Measurements from ENCODE around the gene NNAT. TPM values are rescaled to one million over a fixed set of nuclear protein-coding genes. Genes with fewer than 3 reads are reported as not detected.
A peak's percentile ranks its signal among the peaks of the same experiment; 100 is the strongest.

NNAT gene
- total RNA-seq, 3 donors from 2014 or later (not counting 1 experiment from before 2014, with no cell fraction given): not detected

- no peak for TF ChIP-seq CTCF (IDR thresholded peaks at IDR 0.05)
- no peaks in the 10 kb centered on the region for H3K4me1 Mint-ChIP-seq
- DNase-seq (no peak), ATAC-seq (no peak)
- H3K9me3 ChIP-seq (ENCODE audit: control insufficient read depth, insufficient read depth, low read length): no peaks in the 10 kb centered on the region
- H3K4me1 ChIP-seq (ENCODE audit: control insufficient read depth, insufficient read depth, low read length): no peaks in the 10 kb centered on the region
- intact Hi-C loops (cut with micrococcal nuclease): no loop called here
- H3K4me3 Mint-ChIP-seq: no peak overlapping the region
- H3K27ac ChIP-seq (ENCODE audit: low read length): no peak overlapping the region
- H3K27ac Mint-ChIP-seq: no peak overlapping the region
- H3K4me3 ChIP-seq (ENCODE audit: low read length): no peak overlapping the region
- no peaks in the 10 kb centered on the region for H3K36me3 Mint-ChIP-seq
- no peaks in the 10 kb centered on the region for H3K36me3 ChIP-seq (ENCODE audit: control insufficient read depth, insufficient read depth, low read length)
- no peaks in the 10 kb centered on the region for H3K9me3 Mint-ChIP-seq
- no peaks in the 10 kb centered on the region for H3K27me3 ChIP-seq (ENCODE audit: control insufficient read depth, insufficient read depth, low read length)
- 76% methylated on average over 3 of the region's 4 CpGs for whole genome bisulfite sequencing (ENCODE audit: insufficient coverage)
- H3K27me3 Mint-ChIP-seq (ENCODE audit: low read depth in 2 of 2): peaks cover 13 to 16% of the 10 kb centered on the region in 2 donors
Measured at GRCh38 chr20:37558306-37558705, 37.3 kb downstream of the NNAT start.

GRCh38 chr20:37558779-37559178 lies 37.7 kb downstream of the NNAT start:
- Mint-ChIP-seq H3K27me3 (ENCODE audit: low read depth in 2 of 2) (peaks cover 13 to 16% of the 10 kb centered on the region in 2 donors), H3K27ac (no peak overlapping the region), H3K4me3 (no peak overlapping the region), H3K9me3 (no peaks in the 10 kb centered on the region), H3K4me1 (no peaks in the 10 kb centered on the region), H3K36me3 (no peaks in the 10 kb centered on the region)
- Histone ChIP-seq H3K27ac (ENCODE audit: low read length) (no peak overlapping the region), H3K27me3 (ENCODE audit: control insufficient read depth, insufficient read depth, low read length) (peaks cover 4% of the 10 kb centered on the region), H3K4me1 (ENCODE audit: control insufficient read depth, insufficient read depth, low read length) (no peaks in the 10 kb centered on the region), H3K36me3 (ENCODE audit: control insufficient read depth, insufficient read depth, low read length) (no peaks in the 10 kb centered on the region), H3K9me3 (ENCODE audit: control insufficient read depth, insufficient read depth, low read length) (no peaks in the 10 kb centered on the region), H3K4me3 (ENCODE audit: low read length) (no peak overlapping the region)
- WGBS (ENCODE audit: insufficient coverage): 67% methylated on average over 4 of the region's 4 CpGs
- intact Hi-C loops (cut with micrococcal nuclease): no loop called here
- no peak for DNase-seq
- peak in 1 of 3 donors; percentile 6 for ATAC-seq
- no peak for TF ChIP-seq CTCF (IDR thresholded peaks at IDR 0.05)

- H3K36me3 ChIP-seq (ENCODE audit: control insufficient read depth, insufficient read depth, low read length): no peaks in the 10 kb centered on the region
- ATAC-seq (no peak), DNase-seq (no peak)
- peaks cover 4% of the 10 kb centered on the region for H3K4me1 ChIP-seq (ENCODE audit: control insufficient read depth, insufficient read depth, low read length)
- no peak overlapping the region for H3K27ac ChIP-seq (ENCODE audit: low read length)
- no peak overlapping the region for H3K4me3 ChIP-seq (ENCODE audit: low read length)
- Mint-ChIP-seq H3K4me3 (no peak overlapping the region), H3K27ac (no peak overlapping the region), H3K27me3 (ENCODE audit: low read depth in 2 of 2) (peaks cover 13 to 16% of the 10 kb centered on the region in 2 donors), H3K9me3 (no peaks in the 10 kb centered on the region), H3K36me3 (no peaks in the 10 kb centered on the region), H3K4me1 (no peaks in the 10 kb centered on the region)
- no peaks in the 10 kb centered on the region for H3K9me3 ChIP-seq (ENCODE audit: control insufficient read depth, insufficient read depth, low read length)
- intact Hi-C loops (cut with micrococcal nuclease): no loop called here
- H3K27me3 ChIP-seq (ENCODE audit: control insufficient read depth, insufficient read depth, low read length): peaks cover 10% of the 10 kb centered on the region
- no peak for TF ChIP-seq CTCF (IDR thresholded peaks at IDR 0.05)
- 93% methylated on average over 11 of the region's 11 CpGs for WGBS (ENCODE audit: insufficient coverage)
Measured at GRCh38 chr20:37559312-37560027, 38.4 kb downstream of the NNAT start.

DNA sequence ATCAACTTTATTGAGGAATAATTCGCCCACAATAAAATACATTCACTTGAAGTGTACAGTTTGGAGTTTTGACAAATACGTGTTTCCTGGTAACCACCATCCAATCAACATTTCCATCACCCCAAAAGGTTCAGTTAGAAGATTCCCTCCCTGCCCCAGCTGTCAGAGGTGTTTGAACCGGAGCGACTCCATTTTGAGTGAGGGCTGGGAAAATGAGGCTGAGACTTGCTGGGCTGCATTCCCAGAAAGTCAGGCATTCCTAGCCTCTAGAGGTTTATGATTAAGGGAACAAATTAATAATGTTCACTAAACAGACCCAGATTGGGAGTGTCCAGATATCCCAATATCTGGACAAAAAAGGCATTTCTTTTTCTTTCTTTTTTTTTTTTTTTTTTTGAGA lies 39.6 kb downstream of the NNAT start:
- Mint-ChIP-seq H3K27ac (no peak overlapping the region), H3K36me3 (no peaks in the 10 kb centered on the region), H3K4me1 (no peaks in the 10 kb centered on the region), H3K27me3 (ENCODE audit: low read depth in 2 of 2) (peaks cover 20 to 24% of the 10 kb centered on the region in 2 donors), H3K4me3 (no peak overlapping the region), H3K9me3 (no peaks in the 10 kb centered on the region)
- H3K4me3 ChIP-seq (ENCODE audit: low read length): no peak overlapping the region
- peaks cover 16% of the 10 kb centered on the region for H3K27me3 ChIP-seq (ENCODE audit: control insufficient read depth, insufficient read depth, low read length)
- no peak for TF ChIP-seq CTCF (IDR thresholded peaks at IDR 0.05)
- H3K36me3 ChIP-seq (ENCODE audit: control insufficient read depth, insufficient read depth, low read length): no peaks in the 10 kb centered on the region
- intact Hi-C loops (cut with micrococcal nuclease): no loop called here
- no peaks in the 10 kb centered on the region for H3K9me3 ChIP-seq (ENCODE audit: control insufficient read depth, insufficient read depth, low read length)
- ATAC-seq (no peak), DNase-seq (no peak)
- 80% methylated on average over 3 of the region's 4 CpGs for WGBS (ENCODE audit: insufficient coverage)
- peaks cover 6% of the 10 kb centered on the region for H3K4me1 ChIP-seq (ENCODE audit: control insufficient read depth, insufficient read depth, low read length)
- H3K27ac ChIP-seq (ENCODE audit: low read length): no peak overlapping the region
